Tracheal epithelial cell (primary cell): ENCODE data around the gene WDR5. TPM values are rescaled to one million over a fixed set of nuclear protein-coding genes. Genes with fewer than 3 reads are reported as not detected.

Experiments used
- total RNA-seq: library from RNA; depleted of rRNA; stranded (reverse); fragments of >200 nt; gene quantifications from 2 replicates; pipeline ENCODE4 v1.2.1, GENCODE V29; 2014

The WDR5 gene
- 23.9 and 25.4 TPM in 2 replicates for total RNA-seq

DNA sequence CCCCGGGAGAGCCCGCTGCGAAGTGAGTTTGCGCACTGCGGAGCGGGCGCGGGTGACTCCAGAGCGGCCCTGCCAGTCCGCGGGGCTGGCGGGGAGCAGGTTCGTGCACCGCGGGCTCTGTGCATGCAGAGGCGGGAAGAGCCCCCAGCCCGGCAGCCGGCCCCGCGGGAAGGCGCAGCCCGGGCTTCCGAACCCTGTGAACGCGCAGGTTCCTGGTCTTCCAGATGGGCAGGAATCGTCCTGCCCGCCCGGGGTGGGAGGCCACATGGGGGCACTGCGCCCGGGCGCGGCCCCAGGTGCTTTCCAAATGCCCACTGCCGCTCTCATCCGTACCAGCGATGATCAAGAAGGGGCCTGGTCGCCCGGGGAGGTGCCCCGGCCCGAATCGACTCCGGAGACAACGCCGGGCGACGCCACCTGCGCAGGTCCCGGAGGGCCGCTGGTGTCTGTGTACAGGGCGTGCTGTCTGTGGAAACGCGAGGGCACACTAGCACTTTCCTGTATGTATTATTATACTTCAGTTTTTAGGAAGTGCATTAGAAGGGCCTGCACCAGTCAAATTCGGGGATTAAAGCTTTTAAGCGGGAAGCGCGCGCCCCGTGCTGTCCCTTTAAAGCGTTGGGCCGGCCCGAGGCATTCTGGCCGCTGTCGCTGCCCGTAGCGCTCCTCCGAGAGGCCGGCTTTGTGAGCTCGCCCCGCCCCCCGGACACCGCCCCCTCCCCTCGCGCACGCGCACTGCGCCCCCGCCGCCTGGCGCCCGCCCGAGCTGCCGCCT lies at the start of gene WDR5:
Gene WDR5 (plus strand): TSS at position 740 of the 775 bp plus-strand sequence. CDS start 3,796 bp downstream, outside the sequence.

Other genes with a start within 250 kb of the WDR5 start
- gene VAV2, start 143.8 kb upstream of the WDR5 start, total RNA-seq: 35.9 and 36.2 TPM in 2 replicates
- 7.5 and 7.9 TPM in 2 replicates for gene BRD3OS, start 110.6 kb upstream of the WDR5 start, total RNA-seq
- 6.5 and 7.2 TPM in 2 replicates for gene BRD3, start 68.1 kb upstream of the WDR5 start, total RNA-seq
- not detected in 2 replicates for gene RNU6ATAC, start 28.5 kb downstream of the WDR5 start, total RNA-seq
- 21.2 and 40.9 TPM in 2 replicates for gene RXRA, start 190.4 kb downstream of the WDR5 start, total RNA-seq